Upper lobe of right lung (tissue), 1 donor: ENCODE results near the gene GMDS. TPM values are rescaled to one million over a fixed set of nuclear protein-coding genes. Genes with fewer than 3 reads are reported as not detected.

Experiments
- ATAC-seq: fragments of 200-7000 bp; cut with Tn5 transposase; one replicate; pipeline ENCODE4 v1.9.1; 2020; ENCODE audit warnings: mild to moderate bottlenecking, moderate library complexity
- DNase-seq: peaks from one replicate; pipeline ENCODE4 v3.0.0-alpha.2; 2020
- H3K27ac ChIP-seq: fragments of 200-600 bp; one replicate; pipeline ENCODE4 v1.8.0; 2022
- H3K27me3 ChIP-seq: fragments of 200-600 bp; one replicate; pipeline ENCODE4 v1.8.0; 2022; ENCODE audit warnings: mild to moderate bottlenecking
- H3K36me3 ChIP-seq: fragments of 200-600 bp; one replicate; pipeline ENCODE4 v1.8.0; 2022
- H3K4me1 ChIP-seq: fragments of 200-600 bp; one replicate; pipeline ENCODE4 v1.8.0; 2022
- H3K4me3 ChIP-seq: fragments of 200-600 bp; one replicate; pipeline ENCODE4 v1.8.0; 2022; ENCODE audit warnings: mild to moderate bottlenecking
- H3K9me3 ChIP-seq: fragments of 200-600 bp; one replicate; pipeline ENCODE4 v1.8.0; 2022
- intact Hi-C: fragments of 100-400 bp; cut with DNase I; formaldehyde crosslinking; loops from one replicate; pipeline ENCODE4 v1.11.0; 2022
- total RNA-seq: library from RNA; stranded (reverse); fragmentation: NEBNext Ultra II Directional; extraction: Animal tissue kit (Norgen Biotek cat#: 25700); gene quantifications from one replicate; pipeline ENCODE4 v1.2.1, GENCODE V29; 2021
- TF ChIP-seq, protein P1 (sequence below): fragments of 200-600 bp; IDR thresholded peaks from one replicate; pipeline ENCODE4 v1.8.0; 2022; ENCODE audit warnings: antibody characterized with exemption
- donor health status: DM: no; HTN: yes; CAD: no; lungs with severe emphysema.

The GMDS gene
- total RNA-seq, 1 donor from 2014 or later: 12.2 TPM

DNA sequence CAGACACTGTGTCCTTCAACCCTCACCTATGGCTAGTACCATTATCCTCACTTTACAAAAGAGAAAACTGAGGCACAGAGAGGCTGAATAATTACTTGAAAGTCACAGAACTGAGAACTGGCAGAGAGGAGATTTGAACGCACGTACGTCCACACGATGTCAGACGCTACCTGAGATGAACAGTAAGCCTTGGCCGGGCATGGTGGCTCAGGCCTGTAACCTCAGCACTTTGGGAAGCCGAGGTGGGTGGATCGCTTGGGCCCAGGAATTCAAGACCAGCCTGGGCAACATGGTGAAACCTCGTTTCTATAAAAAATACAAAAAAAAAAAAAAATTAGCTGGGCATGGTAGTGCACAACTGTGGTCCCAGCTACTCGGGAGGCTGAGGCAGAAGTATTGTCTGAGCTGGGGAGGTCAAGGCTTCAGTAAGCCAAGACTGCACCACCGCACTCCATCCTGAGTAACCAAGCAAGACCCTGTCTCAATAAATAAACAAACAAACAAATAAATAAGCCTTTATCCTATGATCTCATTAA lies 20.5 kb downstream of the GMDS start:
- H3K9me3 ChIP-seq: no peaks in the 10 kb centered on the region
- H3K36me3 ChIP-seq: no peaks in the 10 kb centered on the region
- H3K4me1 ChIP-seq: peaks cover 5% of the 10 kb centered on the region
- DNase-seq: no peak
- TF ChIP-seq, protein P1, sequence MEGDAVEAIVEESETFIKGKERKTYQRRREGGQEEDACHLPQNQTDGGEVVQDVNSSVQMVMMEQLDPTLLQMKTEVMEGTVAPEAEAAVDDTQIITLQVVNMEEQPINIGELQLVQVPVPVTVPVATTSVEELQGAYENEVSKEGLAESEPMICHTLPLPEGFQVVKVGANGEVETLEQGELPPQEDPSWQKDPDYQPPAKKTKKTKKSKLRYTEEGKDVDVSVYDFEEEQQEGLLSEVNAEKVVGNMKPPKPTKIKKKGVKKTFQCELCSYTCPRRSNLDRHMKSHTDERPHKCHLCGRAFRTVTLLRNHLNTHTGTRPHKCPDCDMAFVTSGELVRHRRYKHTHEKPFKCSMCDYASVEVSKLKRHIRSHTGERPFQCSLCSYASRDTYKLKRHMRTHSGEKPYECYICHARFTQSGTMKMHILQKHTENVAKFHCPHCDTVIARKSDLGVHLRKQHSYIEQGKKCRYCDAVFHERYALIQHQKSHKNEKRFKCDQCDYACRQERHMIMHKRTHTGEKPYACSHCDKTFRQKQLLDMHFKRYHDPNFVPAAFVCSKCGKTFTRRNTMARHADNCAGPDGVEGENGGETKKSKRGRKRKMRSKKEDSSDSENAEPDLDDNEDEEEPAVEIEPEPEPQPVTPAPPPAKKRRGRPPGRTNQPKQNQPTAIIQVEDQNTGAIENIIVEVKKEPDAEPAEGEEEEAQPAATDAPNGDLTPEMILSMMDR: no peak
- no peak overlapping the region for H3K4me3 ChIP-seq
- ATAC-seq: no peak
- intact Hi-C loops: no loop called here
- H3K27ac ChIP-seq: no peak overlapping the region
- H3K27me3 ChIP-seq: no peaks in the 10 kb centered on the region

DNA sequence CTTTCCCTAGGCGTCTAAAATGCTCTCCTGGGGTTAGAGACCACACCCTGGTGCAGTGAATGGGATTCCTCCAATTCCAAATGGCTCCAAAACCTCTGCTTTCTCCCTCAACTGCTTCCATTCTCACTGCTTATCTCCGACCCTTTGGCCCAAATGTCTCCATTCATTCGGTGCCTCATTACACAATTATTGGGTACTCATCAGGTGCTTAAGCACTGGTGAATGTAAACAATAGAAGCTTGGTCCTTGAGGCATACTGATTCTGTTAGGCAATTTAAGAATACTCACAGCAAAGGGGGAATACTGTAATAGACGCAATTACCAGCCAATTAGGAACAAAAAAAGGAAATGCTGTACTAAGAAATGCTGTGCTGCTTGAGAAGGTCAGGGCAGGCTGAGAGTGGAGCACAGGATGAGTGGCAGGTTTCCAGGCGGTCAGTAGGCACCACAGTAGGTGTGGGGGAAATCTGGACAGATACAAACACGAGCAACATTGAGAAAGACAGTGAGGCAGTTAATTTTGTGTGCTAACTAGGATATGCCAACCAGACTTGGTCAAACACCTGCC lies 23.0 kb downstream of the GMDS start:
- Histone ChIP-seq H3K4me3 (peak overlapping the region; percentile 42), H3K36me3 (no peaks in the 10 kb centered on the region), H3K27ac (peak overlapping the region; percentile 32), H3K27me3 (no peaks in the 10 kb centered on the region), H3K4me1 (peaks cover 5% of the 10 kb centered on the region), H3K9me3 (no peaks in the 10 kb centered on the region)
- TF ChIP-seq, protein P1: no peak
- DNase-seq (no peak), ATAC-seq (peak; percentile 83)
- intact Hi-C loops: no loop called here

GRCh38 chr6:2221726-2222274 lies 23.6 kb downstream of the GMDS start:
- DNase-seq: no peak
- intact Hi-C loops: no loop called here
- Histone ChIP-seq H3K36me3 (no peaks in the 10 kb centered on the region), H3K9me3 (no peaks in the 10 kb centered on the region), H3K27me3 (no peaks in the 10 kb centered on the region), H3K4me3 (peak overlapping the region; percentile 42), H3K27ac (peak overlapping the region; percentile 32), H3K4me1 (peaks cover 5% of the 10 kb centered on the region)
- TF ChIP-seq, protein P1: no peak
- ATAC-seq: no peak

DNA sequence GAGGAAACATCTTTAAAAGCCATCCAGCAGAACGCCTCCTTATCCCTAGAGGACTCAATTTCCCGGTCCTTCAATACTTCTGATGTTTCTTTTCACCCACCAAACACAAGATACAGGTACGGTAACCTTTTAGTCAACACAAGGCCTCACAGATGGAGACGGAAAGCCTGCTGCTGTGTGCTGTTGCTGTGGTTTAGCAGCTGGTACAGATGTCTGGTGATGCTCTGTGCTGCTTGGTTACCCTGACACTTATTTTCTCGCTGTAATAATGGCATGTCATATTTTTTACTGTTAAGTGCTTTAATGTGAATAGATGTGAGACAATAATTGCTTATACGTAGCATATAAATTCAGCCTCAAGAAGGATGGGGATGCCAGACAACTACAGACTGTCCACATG lies 25.3 kb downstream of the GMDS start:
- Histone ChIP-seq H3K4me1 (peaks cover 5% of the 10 kb centered on the region), H3K27me3 (no peaks in the 10 kb centered on the region), H3K9me3 (no peaks in the 10 kb centered on the region), H3K27ac (no peak overlapping the region), H3K4me3 (no peak overlapping the region), H3K36me3 (no peaks in the 10 kb centered on the region)
- DNase-seq: no peak
- intact Hi-C loops: no loop called here
- TF ChIP-seq, protein P1: no peak
- no peak for ATAC-seq

DNA sequence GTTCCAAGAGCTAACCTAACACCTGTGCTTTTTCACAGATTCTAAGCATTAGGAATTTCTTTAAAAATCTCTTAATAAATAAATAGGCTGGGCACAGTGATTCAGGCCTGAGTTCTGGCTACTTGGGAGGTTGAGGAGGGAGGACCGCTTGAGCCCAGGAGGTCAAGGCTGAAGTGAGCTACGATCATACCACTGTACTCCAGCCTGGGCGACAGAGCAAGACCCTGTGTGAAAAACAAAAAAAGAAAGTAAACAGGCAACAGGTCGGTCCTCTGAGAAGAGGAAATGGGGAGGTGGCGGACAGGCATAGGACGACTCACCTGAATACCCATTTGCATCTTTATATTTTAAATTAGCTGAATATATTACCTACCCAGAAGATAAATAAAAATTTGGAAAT lies 26.5 kb downstream of the GMDS start:
- ATAC-seq (no peak), DNase-seq (no peak)
- TF ChIP-seq, protein P1: no peak
- intact Hi-C loops: no loop called here
- H3K4me1 ChIP-seq: peaks cover 5% of the 10 kb centered on the region
- no peak overlapping the region for H3K4me3 ChIP-seq
- no peaks in the 10 kb centered on the region for H3K9me3 ChIP-seq
- no peak overlapping the region for H3K27ac ChIP-seq
- H3K36me3 ChIP-seq: no peaks in the 10 kb centered on the region
- H3K27me3 ChIP-seq: no peaks in the 10 kb centered on the region
